22Rv1 (cell line): ENCODE results near the gene TEX11.
"Not testable (repeated sequence)": the region's sequence is repeated elsewhere in the genome, so short reads cannot be mapped to it uniquely, and the experiment has no call there.

Source experiments
- H3K27ac ChIP-seq: fragments of 450-650 bp; 2 replicates; pipeline ENCODE4 v1.5.1; 2017
- ZFX ChIP-seq: fragments of 450-650 bp; IDR thresholded peaks from 2 replicates; pipeline ENCODE4 v1.6.1; 2017; ENCODE audit warnings: antibody characterized with exemption, borderline replicate concordance
- TF ChIP-seq, protein P1 (sequence below): fragments of 450-650 bp; IDR thresholded peaks from 2 replicates; pipeline ENCODE4 v1.5.1; 2017; ENCODE audit warnings: mild to moderate bottlenecking

The TEX11 gene

DNA sequence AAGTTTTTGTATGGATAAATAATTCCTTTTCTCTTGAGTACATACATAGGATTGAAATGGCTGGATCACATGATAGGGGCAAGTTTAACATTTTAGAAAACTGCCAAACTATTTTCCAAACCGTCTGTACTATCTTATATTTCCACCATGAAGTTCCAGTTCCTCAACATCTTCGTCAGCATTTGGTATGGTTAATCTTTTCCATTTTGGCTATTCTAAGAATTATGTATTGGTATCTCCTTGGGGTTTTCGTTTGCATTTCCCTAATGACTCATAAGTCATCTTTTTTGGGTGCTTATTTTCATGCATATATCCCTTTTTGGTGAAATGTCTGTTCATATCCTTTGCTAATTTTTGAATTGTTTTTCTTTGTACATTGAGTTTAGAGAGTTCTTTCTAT lies 236.2 kb downstream of the TEX11 start:
- no peak overlapping the region for H3K27ac ChIP-seq
- TF ChIP-seq, protein P1, sequence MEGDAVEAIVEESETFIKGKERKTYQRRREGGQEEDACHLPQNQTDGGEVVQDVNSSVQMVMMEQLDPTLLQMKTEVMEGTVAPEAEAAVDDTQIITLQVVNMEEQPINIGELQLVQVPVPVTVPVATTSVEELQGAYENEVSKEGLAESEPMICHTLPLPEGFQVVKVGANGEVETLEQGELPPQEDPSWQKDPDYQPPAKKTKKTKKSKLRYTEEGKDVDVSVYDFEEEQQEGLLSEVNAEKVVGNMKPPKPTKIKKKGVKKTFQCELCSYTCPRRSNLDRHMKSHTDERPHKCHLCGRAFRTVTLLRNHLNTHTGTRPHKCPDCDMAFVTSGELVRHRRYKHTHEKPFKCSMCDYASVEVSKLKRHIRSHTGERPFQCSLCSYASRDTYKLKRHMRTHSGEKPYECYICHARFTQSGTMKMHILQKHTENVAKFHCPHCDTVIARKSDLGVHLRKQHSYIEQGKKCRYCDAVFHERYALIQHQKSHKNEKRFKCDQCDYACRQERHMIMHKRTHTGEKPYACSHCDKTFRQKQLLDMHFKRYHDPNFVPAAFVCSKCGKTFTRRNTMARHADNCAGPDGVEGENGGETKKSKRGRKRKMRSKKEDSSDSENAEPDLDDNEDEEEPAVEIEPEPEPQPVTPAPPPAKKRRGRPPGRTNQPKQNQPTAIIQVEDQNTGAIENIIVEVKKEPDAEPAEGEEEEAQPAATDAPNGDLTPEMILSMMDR: no peak
- no peak for TF ChIP-seq ZFX

GRCh38 chrX:70669120-70669519 lies 239.4 kb downstream of the TEX11 start:
- TF ChIP-seq ZFX: no peak
- TF ChIP-seq, protein P1: no peak
- H3K27ac ChIP-seq: no peak overlapping the region

DNA sequence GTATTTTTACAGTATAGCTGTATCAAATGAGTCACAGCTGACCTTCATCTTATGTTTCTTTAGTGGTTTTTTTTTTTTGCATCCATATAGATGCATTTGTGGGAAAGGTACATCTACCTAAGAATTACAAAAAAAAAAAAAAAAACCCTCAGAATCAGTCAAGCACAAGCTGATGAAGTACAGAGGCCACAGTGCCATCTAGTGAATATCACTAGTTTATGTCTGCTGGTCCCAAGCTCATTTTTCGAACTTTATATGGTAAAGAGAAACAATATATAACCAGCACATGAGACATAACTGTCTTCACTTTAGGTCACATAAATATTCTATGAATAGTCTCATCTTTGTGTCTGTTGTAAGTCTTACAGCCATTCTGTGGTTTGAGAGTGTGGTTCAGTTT lies 243.8 kb downstream of the TEX11 start:
- TF ChIP-seq ZFX: no peak
- TF ChIP-seq, protein P1: peak; percentile 60
- H3K27ac ChIP-seq: no peak overlapping the region

GRCh38 chrX:70661124-70661523 lies 247.4 kb downstream of the TEX11 start:
- not testable (repeated sequence) for H3K27ac ChIP-seq

- H3K27ac ChIP-seq: not testable (repeated sequence)
These were observed 251.0 kb downstream of the TEX11 start for GRCh38 chrX:70657546-70657945.

DNA sequence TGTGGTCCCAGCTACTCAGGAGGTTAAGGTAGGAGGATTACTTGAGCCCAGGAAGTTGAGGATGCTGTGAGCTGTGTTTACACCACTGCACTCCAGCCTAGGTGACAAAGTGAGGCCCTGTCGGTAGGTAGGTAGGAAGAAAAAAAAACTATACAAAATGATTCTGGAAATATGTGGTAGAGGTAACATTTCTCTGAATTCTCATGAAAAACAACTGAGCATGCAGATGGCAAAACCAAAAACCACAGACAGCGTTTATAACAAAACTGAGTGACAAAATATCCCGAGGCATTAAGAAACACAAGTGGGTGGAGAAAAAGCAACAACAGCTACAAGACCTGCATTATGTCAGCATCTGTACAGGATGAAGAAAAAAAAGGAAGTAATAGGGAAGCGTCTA lies 252.2 kb downstream of the TEX11 start:
- TF ChIP-seq, protein P1: no peak
- TF ChIP-seq ZFX: no peak
- H3K27ac ChIP-seq: no peak overlapping the region

- not testable (repeated sequence) for H3K27ac ChIP-seq
These were observed 260.6 kb downstream of the TEX11 start for GRCh38 chrX:70647910-70648309.

GRCh38 chrX:70636218-70636617 lies 272.3 kb downstream of the TEX11 start:
- no peak overlapping the region for H3K27ac ChIP-seq
- TF ChIP-seq, protein P1: no peak
- no peak for TF ChIP-seq ZFX

DNA sequence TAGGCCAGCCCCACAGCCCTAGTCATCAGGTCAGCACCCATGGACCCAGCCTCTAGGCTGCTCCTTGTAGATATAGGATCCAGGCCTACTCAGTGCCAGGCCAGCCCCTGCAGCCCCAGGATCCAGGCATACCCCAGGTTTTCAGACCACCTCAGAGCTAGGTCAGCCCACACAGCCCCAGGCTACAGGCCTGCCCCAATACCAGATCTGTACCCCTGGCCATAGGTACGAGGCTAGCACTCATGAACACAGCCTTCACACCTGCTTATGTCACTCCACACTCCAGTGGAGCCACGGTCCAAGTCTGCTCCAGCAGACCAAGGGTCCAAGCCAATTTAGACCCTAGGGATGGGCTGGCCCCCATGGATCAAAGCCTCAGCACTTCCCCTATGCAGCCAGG lies 272.8 kb downstream of the TEX11 start:
- no peak overlapping the region for H3K27ac ChIP-seq
- TF ChIP-seq, protein P1: no peak
- TF ChIP-seq ZFX: no peak
